ENCODE results near the gene WNT7B.

The WNT7B gene

GRCh38 chr22:45992737-45993136 lies 15.8 kb upstream of the WNT7B start:
- H3K27me3 ChIP-seq (ENCODE audit: control insufficient read depth in 1 of 2, insufficient read depth in 1 of 2, low read length in 2 of 2): peaks cover 0 to 27% of the 10 kb centered on the region in 2 experiments
- no peak overlapping the region for H3K4me2 ChIP-seq (ENCODE audit: low read length, poor library complexity, severe bottlenecking)
- no peak overlapping the region for H2AFZ ChIP-seq (ENCODE audit: low read depth, low read length)
- H3K9me3 ChIP-seq (ENCODE audit: control insufficient read depth, low read length): peaks cover 4% of the 10 kb centered on the region
- H3K9ac ChIP-seq (ENCODE audit: low read length): no peak overlapping the region
- no peak overlapping the region for H3K14ac ChIP-seq (ENCODE audit: low read length in 2 of 2)
- H3K18ac ChIP-seq (ENCODE audit: low read depth in 1 of 2, low read length in 2 of 2): no peak overlapping the region
- H3K36me3 ChIP-seq (ENCODE audit: control insufficient read depth in 1 of 2, insufficient read depth in 2 of 2, low read depth in 1 of 2, low read length in 2 of 2): no peaks in the 10 kb centered on the region
- H3K27ac ChIP-seq (ENCODE audit: low read length, poor library complexity, severe bottlenecking): no peak overlapping the region
- no peak overlapping the region for H3K4ac ChIP-seq (ENCODE audit: low read depth in 1 of 2, low read length in 2 of 2)
- H4K91ac ChIP-seq (ENCODE audit: low read length): no peak overlapping the region
- no peak overlapping the region for H4K8ac ChIP-seq (ENCODE audit: low read length)
- no peak overlapping the region for H3K4me3 ChIP-seq (ENCODE audit: insufficient read depth in 1 of 2, low read depth in 1 of 2, low read length in 2 of 2)
- DNase-seq: no peak
- H3K79me1 ChIP-seq (replicated peaks; ENCODE audit: low read length, poor library complexity, severe bottlenecking): peaks cover 2% of the 10 kb centered on the region
- H2BK120ac ChIP-seq (ENCODE audit: low read depth, low read length): no peak overlapping the region
- H2BK15ac ChIP-seq (ENCODE audit: low read depth, poor library complexity, severe bottlenecking): no peak overlapping the region
- 83% methylated on average over 3 of the region's 3 CpGs for WGBS
- H2BK12ac ChIP-seq (ENCODE audit: low read length in 2 of 2): no peak overlapping the region
- H3K23ac ChIP-seq (ENCODE audit: low read length in 2 of 2): no peak overlapping the region
- H2BK5ac ChIP-seq (ENCODE audit: low read depth, low read length, poor library complexity, severe bottlenecking): no peak overlapping the region
- peaks cover 32% of the 10 kb centered on the region for H3K4me1 ChIP-seq (ENCODE audit: control insufficient read depth, insufficient read depth, low read depth, low read length)
- no peak overlapping the region for H2AK5ac ChIP-seq (ENCODE audit: low read length, severe bottlenecking)

- Histone ChIP-seq H3K4me3 (ENCODE audit: insufficient read depth in 1 of 2, low read depth in 1 of 2, low read length in 2 of 2) (no peak overlapping the region), H3K4me2 (ENCODE audit: low read length, poor library complexity, severe bottlenecking) (no peak overlapping the region), H3K23ac (ENCODE audit: low read length in 2 of 2) (no peak overlapping the region), H3K18ac (ENCODE audit: low read depth in 1 of 2, low read length in 2 of 2) (no peak overlapping the region), H2BK120ac (ENCODE audit: low read depth, low read length) (no peak overlapping the region), H3K4ac (ENCODE audit: low read depth in 1 of 2, low read length in 2 of 2) (no peak overlapping the region), H3K9ac (ENCODE audit: low read length) (no peak overlapping the region), H4K91ac (ENCODE audit: low read length) (no peak overlapping the region), H3K14ac (ENCODE audit: low read length in 2 of 2) (no peak overlapping the region), H4K8ac (ENCODE audit: low read length) (no peak overlapping the region), H2BK15ac (ENCODE audit: low read depth, poor library complexity, severe bottlenecking) (no peak overlapping the region), H3K27ac (ENCODE audit: low read length, poor library complexity, severe bottlenecking) (no peak overlapping the region), H3K79me1 (replicated peaks; ENCODE audit: low read length, poor library complexity, severe bottlenecking) (peaks cover 2% of the 10 kb centered on the region), H2BK5ac (ENCODE audit: low read depth, low read length, poor library complexity, severe bottlenecking) (no peak overlapping the region), H2AK5ac (ENCODE audit: low read length, severe bottlenecking) (no peak overlapping the region), H3K27me3 (ENCODE audit: control insufficient read depth in 1 of 2, insufficient read depth in 1 of 2, low read length in 2 of 2) (peaks cover 0 to 33% of the 10 kb centered on the region in 2 experiments), H3K36me3 (ENCODE audit: control insufficient read depth in 1 of 2, insufficient read depth in 2 of 2, low read depth in 1 of 2, low read length in 2 of 2) (no peaks in the 10 kb centered on the region), H2AFZ (ENCODE audit: low read depth, low read length) (no peak overlapping the region), H2BK12ac (ENCODE audit: low read length in 2 of 2) (no peak overlapping the region), H3K9me3 (ENCODE audit: control insufficient read depth, low read length) (peaks cover 13% of the 10 kb centered on the region), H3K4me1 (ENCODE audit: control insufficient read depth, insufficient read depth, low read depth, low read length) (peaks cover 20% of the 10 kb centered on the region)
- WGBS: 84% methylated on average over 7 of the region's 7 CpGs
- no peak for DNase-seq
Observed at GRCh38 chr22:45991098-45991497, 14.1 kb upstream of the WNT7B start.

- H3K79me1 ChIP-seq (replicated peaks; ENCODE audit: low read length, poor library complexity, severe bottlenecking): no peaks in the 10 kb centered on the region
- H3K23ac ChIP-seq (ENCODE audit: low read length in 2 of 2): no peak overlapping the region
- no peak overlapping the region for H3K4me2 ChIP-seq (ENCODE audit: low read length, poor library complexity, severe bottlenecking)
- H3K4me3 ChIP-seq (ENCODE audit: insufficient read depth in 1 of 2, low read depth in 1 of 2, low read length in 2 of 2): no peak overlapping the region
- H3K9me3 ChIP-seq (ENCODE audit: control insufficient read depth, low read length): peaks cover 26% of the 10 kb centered on the region
- H2BK15ac ChIP-seq (ENCODE audit: low read depth, poor library complexity, severe bottlenecking): no peak overlapping the region
- no peak overlapping the region for H2BK12ac ChIP-seq (ENCODE audit: low read length in 2 of 2)
- H3K27ac ChIP-seq (ENCODE audit: low read length, poor library complexity, severe bottlenecking): no peak overlapping the region
- H2AK5ac ChIP-seq (ENCODE audit: low read length, severe bottlenecking): no peak overlapping the region
- 56% methylated on average over 7 of the region's 7 CpGs for WGBS
- H2BK5ac ChIP-seq (ENCODE audit: low read depth, low read length, poor library complexity, severe bottlenecking): no peak overlapping the region
- H3K36me3 ChIP-seq (ENCODE audit: control insufficient read depth in 1 of 2, insufficient read depth in 2 of 2, low read depth in 1 of 2, low read length in 2 of 2): no peaks in the 10 kb centered on the region
- no peak overlapping the region for H3K9ac ChIP-seq (ENCODE audit: low read length)
- H3K14ac ChIP-seq (ENCODE audit: low read length in 2 of 2): no peak overlapping the region
- H2AFZ ChIP-seq (ENCODE audit: low read depth, low read length): no peak overlapping the region
- H4K8ac ChIP-seq (ENCODE audit: low read length): no peak overlapping the region
- no peak for DNase-seq
- H3K4ac ChIP-seq (ENCODE audit: low read depth in 1 of 2, low read length in 2 of 2): no peak overlapping the region
- H3K27me3 ChIP-seq (ENCODE audit: control insufficient read depth in 1 of 2, insufficient read depth in 1 of 2, low read length in 2 of 2): peaks cover 0 to 35% of the 10 kb centered on the region in 2 experiments
- H4K91ac ChIP-seq (ENCODE audit: low read length): no peak overlapping the region
- peaks cover 5% of the 10 kb centered on the region for H3K4me1 ChIP-seq (ENCODE audit: control insufficient read depth, insufficient read depth, low read depth, low read length)
- H3K18ac ChIP-seq (ENCODE audit: low read depth in 1 of 2, low read length in 2 of 2): no peak overlapping the region
- no peak overlapping the region for H2BK120ac ChIP-seq (ENCODE audit: low read depth, low read length)
Observed at GRCh38 chr22:45987136-45987861, 10.3 kb upstream of the WNT7B start.

- H2BK15ac ChIP-seq (ENCODE audit: low read depth, poor library complexity, severe bottlenecking): no peak overlapping the region
- no peak overlapping the region for H3K4me3 ChIP-seq (ENCODE audit: insufficient read depth in 1 of 2, low read depth in 1 of 2, low read length in 2 of 2)
- no peak overlapping the region for H2AFZ ChIP-seq (ENCODE audit: low read depth, low read length)
- H3K4me1 ChIP-seq (ENCODE audit: control insufficient read depth, insufficient read depth, low read depth, low read length): peaks cover 8% of the 10 kb centered on the region
- no peak overlapping the region for H4K8ac ChIP-seq (ENCODE audit: low read length)
- no peak overlapping the region for H3K4me2 ChIP-seq (ENCODE audit: low read length, poor library complexity, severe bottlenecking)
- H2AK5ac ChIP-seq (ENCODE audit: low read length, severe bottlenecking): no peak overlapping the region
- no peaks in the 10 kb centered on the region for H3K79me1 ChIP-seq (replicated peaks; ENCODE audit: low read length, poor library complexity, severe bottlenecking)
- no peak overlapping the region for H3K9ac ChIP-seq (ENCODE audit: low read length)
- peaks cover 0 to 2% of the 10 kb centered on the region in 2 experiments for H3K36me3 ChIP-seq (ENCODE audit: control insufficient read depth in 1 of 2, insufficient read depth in 2 of 2, low read depth in 1 of 2, low read length in 2 of 2)
- peaks cover 26% of the 10 kb centered on the region for H3K9me3 ChIP-seq (ENCODE audit: control insufficient read depth, low read length)
- H3K27me3 ChIP-seq (ENCODE audit: control insufficient read depth in 1 of 2, insufficient read depth in 1 of 2, low read length in 2 of 2): peaks cover 0 to 49% of the 10 kb centered on the region in 2 experiments
- no peak overlapping the region for H2BK5ac ChIP-seq (ENCODE audit: low read depth, low read length, poor library complexity, severe bottlenecking)
- DNase-seq: no peak
- no peak overlapping the region for H2BK120ac ChIP-seq (ENCODE audit: low read depth, low read length)
- no peak overlapping the region for H2BK12ac ChIP-seq (ENCODE audit: low read length in 2 of 2)
- WGBS: 100% methylated on average over 1 of the region's 1 CpG
- H3K4ac ChIP-seq (ENCODE audit: low read depth in 1 of 2, low read length in 2 of 2): no peak overlapping the region
- H3K27ac ChIP-seq (ENCODE audit: low read length, poor library complexity, severe bottlenecking): no peak overlapping the region
- no peak overlapping the region for H3K18ac ChIP-seq (ENCODE audit: low read depth in 1 of 2, low read length in 2 of 2)
- H4K91ac ChIP-seq (ENCODE audit: low read length): no peak overlapping the region
- no peak overlapping the region for H3K14ac ChIP-seq (ENCODE audit: low read length in 2 of 2)
- H3K23ac ChIP-seq (ENCODE audit: low read length in 2 of 2): no peak overlapping the region
Observed at GRCh38 chr22:45984316-45984916, 7.5 kb upstream of the WNT7B start.
